Kidney (tissue), 14 donors: ENCODE results near the gene C1QL4. TPM values are rescaled to one million over a fixed set of nuclear protein-coding genes. Genes with fewer than 3 reads are reported as not detected.
"Not testable (repeated sequence)": the region's sequence is repeated elsewhere in the genome, so short reads cannot be mapped to it uniquely, and the experiment has no call there.

Experiments used
- DNase-seq, 5 donors: peaks; one replicate each; pipeline ENCODE4 v3.0.0-alpha.2; 2013 to 2020
- FAIRE-seq: peaks from 2 replicates; lab custom pipeline; 2012; peaks lifted over from hg19 to GRCh38; lab: Jason Lieb, UNC
- H3K27ac ChIP-seq, 2 donors: one replicate each; pipeline ENCODE4 v1.7.0; 2013; ENCODE audit warnings: low read depth in 2 of 2, low read length in 2 of 2, inconsistent platforms in 1 of 2
- H3K27me3 ChIP-seq: one replicate; pipeline ENCODE4 v1.7.1; 2013; ENCODE audit warnings: low read length, inconsistent platforms; ENCODE audit not compliant: control insufficient read depth, insufficient read depth
- H3K36me3 ChIP-seq, 3 donors: one replicate each; pipeline versions ENCODE4 v1.7.0 to v1.7.1; 2013; ENCODE audit warnings: low read length in 3 of 3, control low read depth in 1 of 3, inconsistent platforms in 1 of 3; ENCODE audit not compliant: insufficient read depth in 3 of 3, control insufficient read depth in 2 of 3
- H3K4me1 ChIP-seq, 3 donors: one replicate each; pipeline versions ENCODE4 v1.7.0 to v1.7.1; 2013; ENCODE audit warnings: low read length in 3 of 3, inconsistent platforms in 1 of 3, low read depth in 1 of 3; ENCODE audit not compliant: control insufficient read depth in 2 of 3, insufficient read depth in 2 of 3
- H3K4me3 ChIP-seq, 3 donors: one replicate each; pipeline versions ENCODE4 v1.7.0 to v1.8.1; 2013; ENCODE audit warnings: low read length in 3 of 3, control low read depth in 1 of 3, inconsistent platforms in 1 of 3
- H3K9ac ChIP-seq, 3 donors: one replicate each; pipeline versions ENCODE4 v1.7.0 to v1.7.1; 2013; ENCODE audit warnings: low read length in 3 of 3, control low read depth in 1 of 3, inconsistent platforms in 1 of 3
- H3K9me3 ChIP-seq, 3 donors: one replicate each; pipeline versions ENCODE4 v1.7.0 to v1.7.1; 2013; ENCODE audit warnings: low read length in 3 of 3, control low read depth in 1 of 3, inconsistent platforms in 1 of 3; ENCODE audit not compliant: control insufficient read depth in 2 of 3, insufficient read depth in 1 of 3
- CTCF ChIP-seq: IDR thresholded peaks from 3 replicates; pipeline ENCODE4 v1.5.1; 2012; ENCODE audit warnings: mild to moderate bottlenecking, moderate library complexity, borderline replicate concordance; ENCODE audit not compliant: insufficient read depth; ENCODE audit errors: extremely low read depth
- intact Hi-C: fragments of 100-400 bp; cut with DNase I; formaldehyde crosslinking; loops from one replicate; pipeline ENCODE4 v1.11.1; 2022
- polyA plus RNA-seq: library from polyadenylated mRNA; stranded (reverse); fragments of 350-450 nt; fragmentation: Illumina TruSeq; extraction: RNeasy Lipid Tissue Mini Kit (QIAGEN cat#74804); gene quantifications from one replicate; pipeline ENCODE4 v1.2.3, GENCODE V29; 2014; ENCODE audit warnings: low read depth, low replicate concordance; ENCODE audit not compliant: insufficient read depth
- total RNA-seq: library from RNA; stranded (reverse); fragmentation: NEBNext Ultra II Directional; extraction: Animal tissue kit (Norgen Biotek cat#: 25700); gene quantifications from one replicate; pipeline ENCODE4 v1.2.1, GENCODE V29; 2021
- donor health status: control.
- donor health status: control.
- donor health status: control.
- donor health status: control.
- donor health status: control.
- donor health status: DM: yes; HTN: yes; CAD: no.
- donor health status: Normal renal cell carcinoma (clear cell type).

Gene C1QL4
- total and polyA plus RNA-seq, 2 donors from 2014 or later, result 1.0 TPM; not detected in 1

- no peak overlapping the region for H3K27ac ChIP-seq
- H3K9ac ChIP-seq, result no peak overlapping the region
- no peaks in the 10 kb centered on the region for H3K36me3 ChIP-seq
- H3K27me3 ChIP-seq, result no peaks in the 10 kb centered on the region
- no peak overlapping the region for H3K4me3 ChIP-seq
- no peak for TF ChIP-seq CTCF
- H3K9me3 ChIP-seq, result no peaks in the 10 kb centered on the region
- no peaks in the 10 kb centered on the region for H3K4me1 ChIP-seq
- intact Hi-C loops, result no loop called here
- no peak for DNase-seq
- no peak for FAIRE-seq
These were observed 22.2 kb downstream of the C1QL4 start for GRCh38 chr12:49314811-49315210.

- H3K4me3 ChIP-seq, H3K36me3 ChIP-seq, FAIRE-seq, intact Hi-C loops, H3K4me1 ChIP-seq, DNase-seq, H3K27ac ChIP-seq, H3K9me3 ChIP-seq, H3K9ac ChIP-seq, H3K27me3 ChIP-seq: not testable (repeated sequence)
These were observed 26.5 kb downstream of the C1QL4 start for GRCh38 chr12:49310451-49311000.

GRCh38 chr12:49309386-49309785 lies 27.6 kb downstream of the C1QL4 start:
- no peaks in the 10 kb centered on the region for H3K4me1 ChIP-seq
- intact Hi-C loops, result no loop called here
- H3K4me3 ChIP-seq, result no peak overlapping the region
- no peak for TF ChIP-seq CTCF
- H3K9me3 ChIP-seq, result no peaks in the 10 kb centered on the region
- no peaks in the 10 kb centered on the region for H3K36me3 ChIP-seq
- H3K27me3 ChIP-seq, result no peaks in the 10 kb centered on the region
- DNase-seq (peak in 3 of 5 donors; percentile 45 to 68 (median 61)), FAIRE-seq (no peak)
- no peak overlapping the region for H3K9ac ChIP-seq
- H3K27ac ChIP-seq, result no peak overlapping the region

GRCh38 chr12:49305762-49306510 lies 31.1 kb downstream of the C1QL4 start:
- Histone ChIP-seq H3K36me3 (no peaks in the 10 kb centered on the region), H3K9me3 (no peaks in the 10 kb centered on the region), H3K27ac (no peak overlapping the region), H3K4me3 (no peak overlapping the region), H3K9ac (no peak overlapping the region), H3K4me1 (no peaks in the 10 kb centered on the region), H3K27me3 (peaks cover 3% of the 10 kb centered on the region)
- DNase-seq, result no peak
- FAIRE-seq, result no peak
- TF ChIP-seq CTCF, result no peak
- intact Hi-C loops, result no loop called here
